ENCODE data around the gene SLC35G4. TPM values are rescaled to one million over a fixed set of nuclear protein-coding genes. Genes with fewer than 3 reads are reported as not detected.
"Not testable (repeated sequence)": the region's sequence is repeated elsewhere in the genome, so short reads cannot be mapped to it uniquely, and the experiment has no call there.

SLC35G4 gene
- not detected for polyA plus RNA-seq (2012; ENCODE audit: insufficient read depth, insufficient read length, low read depth)

DNA sequence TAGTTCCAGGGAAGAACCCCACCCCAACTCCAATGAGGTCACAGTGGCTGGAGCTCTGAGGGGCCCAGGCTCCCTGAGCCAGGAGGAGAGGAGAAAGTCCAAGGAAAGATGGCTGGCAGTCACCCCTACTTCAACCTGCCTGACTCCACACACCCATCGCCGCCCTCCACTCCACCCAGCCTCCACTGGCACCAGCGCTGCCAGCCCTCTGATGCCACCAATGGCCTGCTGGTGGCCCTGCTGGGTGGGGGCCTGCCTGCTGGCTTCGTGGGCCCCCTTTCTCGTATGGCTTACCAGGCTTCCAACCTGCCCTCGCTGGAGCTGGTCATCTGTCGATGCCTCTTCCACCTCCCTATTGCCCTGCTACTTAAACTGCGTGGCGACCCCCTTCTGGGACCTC is at the start of gene SLC35G4:
Gene SLC35G4 (plus strand): TSS at position 109 of the 400 bp plus-strand sequence. CDS start 0 bp downstream, at position 109.
- not testable (repeated sequence) for H3K4me1 ChIP-seq; H3K9me3 ChIP-seq; H3K36me3 ChIP-seq; H3K4me3 ChIP-seq (ENCODE audit: low read depth, low read length); DNase-seq; H3K27me3 ChIP-seq

DNA sequence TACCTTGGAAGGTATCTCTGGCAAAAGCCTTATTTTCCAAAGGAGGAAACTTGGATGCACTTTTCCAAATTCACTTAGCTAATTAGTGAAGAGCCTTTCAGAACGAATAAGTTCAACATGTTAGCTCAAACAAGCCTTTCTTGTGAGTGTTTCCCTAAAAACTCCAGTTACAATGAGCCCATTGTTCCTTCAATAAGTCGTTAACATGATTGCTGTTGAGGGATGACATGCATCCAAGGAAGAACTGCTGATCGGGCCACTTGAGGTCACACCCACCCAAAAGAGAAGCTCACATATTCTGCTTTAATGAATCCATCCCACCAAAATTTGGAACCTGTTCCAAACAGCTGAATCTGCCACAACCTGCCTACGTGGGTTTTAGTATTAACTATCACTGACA is 48.1 kb upstream of the SLC35G4 start:
- H3K27me3 ChIP-seq, result no peaks in the 10 kb centered on the region
- TF ChIP-seq, protein P1, sequence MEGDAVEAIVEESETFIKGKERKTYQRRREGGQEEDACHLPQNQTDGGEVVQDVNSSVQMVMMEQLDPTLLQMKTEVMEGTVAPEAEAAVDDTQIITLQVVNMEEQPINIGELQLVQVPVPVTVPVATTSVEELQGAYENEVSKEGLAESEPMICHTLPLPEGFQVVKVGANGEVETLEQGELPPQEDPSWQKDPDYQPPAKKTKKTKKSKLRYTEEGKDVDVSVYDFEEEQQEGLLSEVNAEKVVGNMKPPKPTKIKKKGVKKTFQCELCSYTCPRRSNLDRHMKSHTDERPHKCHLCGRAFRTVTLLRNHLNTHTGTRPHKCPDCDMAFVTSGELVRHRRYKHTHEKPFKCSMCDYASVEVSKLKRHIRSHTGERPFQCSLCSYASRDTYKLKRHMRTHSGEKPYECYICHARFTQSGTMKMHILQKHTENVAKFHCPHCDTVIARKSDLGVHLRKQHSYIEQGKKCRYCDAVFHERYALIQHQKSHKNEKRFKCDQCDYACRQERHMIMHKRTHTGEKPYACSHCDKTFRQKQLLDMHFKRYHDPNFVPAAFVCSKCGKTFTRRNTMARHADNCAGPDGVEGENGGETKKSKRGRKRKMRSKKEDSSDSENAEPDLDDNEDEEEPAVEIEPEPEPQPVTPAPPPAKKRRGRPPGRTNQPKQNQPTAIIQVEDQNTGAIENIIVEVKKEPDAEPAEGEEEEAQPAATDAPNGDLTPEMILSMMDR (IDR thresholded peaks at IDR 0.05; ENCODE audit: low read depth, low read length), result no peak
- H3K4me1 ChIP-seq, result no peaks in the 10 kb centered on the region
- DNase-seq, result no peak
- H3K9me3 ChIP-seq, result no peaks in the 10 kb centered on the region
- no peak overlapping the region for H3K4me3 ChIP-seq (ENCODE audit: low read depth, low read length)
- H3K36me3 ChIP-seq, result no peaks in the 10 kb centered on the region

DNA sequence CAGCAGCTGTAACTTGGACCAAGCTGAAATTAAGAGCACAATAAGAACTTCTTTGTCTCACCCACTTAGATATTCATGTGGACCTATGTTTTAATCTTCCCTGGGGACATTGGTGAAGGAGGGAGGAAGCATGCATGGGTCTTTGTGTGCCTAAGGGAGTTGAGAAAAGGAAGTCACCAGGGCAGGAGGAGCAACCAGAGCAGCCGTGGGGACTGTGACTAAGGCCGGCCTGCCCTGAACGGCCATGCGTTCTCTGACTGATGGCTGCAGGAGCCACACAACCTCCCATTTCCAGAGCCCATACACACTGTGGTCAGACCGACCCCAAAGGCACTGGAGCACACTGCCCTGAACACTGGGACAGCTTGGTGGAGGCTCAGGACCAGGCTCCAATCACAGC is 43.7 kb upstream of the SLC35G4 start:
- no peak overlapping the region for H3K4me3 ChIP-seq (ENCODE audit: low read depth, low read length)
- no peaks in the 10 kb centered on the region for H3K36me3 ChIP-seq
- TF ChIP-seq, protein P1 (IDR thresholded peaks at IDR 0.05; ENCODE audit: low read depth, low read length), result no peak
- DNase-seq, result no peak
- no peaks in the 10 kb centered on the region for H3K4me1 ChIP-seq
- no peaks in the 10 kb centered on the region for H3K27me3 ChIP-seq
- H3K9me3 ChIP-seq, result no peaks in the 10 kb centered on the region

DNA sequence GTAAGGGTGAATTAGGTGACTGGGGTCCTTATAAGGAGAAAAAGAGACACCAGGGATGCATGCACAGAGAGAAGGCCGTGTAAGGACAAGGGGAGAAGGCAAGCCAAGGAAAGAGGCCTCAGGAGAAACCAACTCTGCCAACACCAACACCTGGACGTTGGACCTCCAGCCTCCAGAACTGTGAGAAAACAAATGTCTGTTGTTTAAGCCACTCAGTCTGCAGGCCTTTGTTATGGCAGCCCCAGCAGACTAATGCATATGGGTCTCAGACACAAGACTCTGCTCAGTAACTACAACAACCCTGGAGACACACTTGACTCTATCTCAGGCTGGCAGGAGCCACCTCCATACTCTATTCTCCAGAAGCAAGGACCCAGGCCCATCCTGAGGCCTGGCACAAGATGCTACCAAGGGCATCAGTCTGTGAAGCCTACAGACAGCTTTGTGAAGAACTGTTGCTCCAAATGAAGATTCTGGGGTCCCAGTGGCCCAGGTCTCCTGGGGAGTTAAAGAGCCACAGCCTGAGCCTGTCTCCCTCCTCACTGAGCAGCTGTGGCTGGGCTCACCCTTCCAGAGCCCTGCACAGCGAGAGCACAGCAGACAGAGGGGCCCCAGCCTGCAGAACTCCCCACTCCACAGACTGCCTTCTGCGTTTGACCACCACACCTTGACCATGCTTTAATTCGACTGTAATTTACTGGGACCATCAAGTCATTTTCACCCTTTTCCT is 43.0 kb upstream of the SLC35G4 start:
- DNase-seq, result no peak
- Histone ChIP-seq H3K4me3 (ENCODE audit: low read depth, low read length) (no peak overlapping the region), H3K9me3 (no peaks in the 10 kb centered on the region), H3K36me3 (no peaks in the 10 kb centered on the region), H3K4me1 (no peaks in the 10 kb centered on the region), H3K27me3 (no peaks in the 10 kb centered on the region)
- TF ChIP-seq, protein P1 (IDR thresholded peaks at IDR 0.05; ENCODE audit: low read depth, low read length), result no peak

DNA sequence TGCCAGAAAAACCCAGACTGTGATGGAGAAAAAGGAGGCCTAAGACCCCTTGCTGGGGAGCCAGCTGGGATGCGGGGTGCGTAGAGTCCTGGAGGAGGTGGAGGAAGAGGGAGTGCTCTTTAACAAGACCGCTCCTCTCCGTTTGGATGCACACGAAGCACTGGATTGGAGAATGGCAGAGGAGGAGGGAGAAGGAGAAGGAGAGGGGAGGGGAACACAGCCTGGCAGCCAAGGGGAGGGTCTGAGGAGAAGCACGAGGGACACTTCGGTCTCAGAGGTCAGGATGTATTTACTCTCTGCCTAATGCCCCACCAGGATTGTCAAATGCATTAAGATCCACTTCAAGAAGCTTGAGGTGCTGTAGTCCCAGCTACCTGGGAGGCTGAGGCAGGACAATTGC is 42.0 kb upstream of the SLC35G4 start:
- H3K4me3 ChIP-seq (ENCODE audit: low read depth, low read length), result no peak overlapping the region
- H3K9me3 ChIP-seq, result no peaks in the 10 kb centered on the region
- TF ChIP-seq, protein P1 (IDR thresholded peaks at IDR 0.05; ENCODE audit: low read depth, low read length), result no peak
- no peak for DNase-seq
- H3K27me3 ChIP-seq, result no peaks in the 10 kb centered on the region
- no peaks in the 10 kb centered on the region for H3K4me1 ChIP-seq
- H3K36me3 ChIP-seq, result no peaks in the 10 kb centered on the region

DNA sequence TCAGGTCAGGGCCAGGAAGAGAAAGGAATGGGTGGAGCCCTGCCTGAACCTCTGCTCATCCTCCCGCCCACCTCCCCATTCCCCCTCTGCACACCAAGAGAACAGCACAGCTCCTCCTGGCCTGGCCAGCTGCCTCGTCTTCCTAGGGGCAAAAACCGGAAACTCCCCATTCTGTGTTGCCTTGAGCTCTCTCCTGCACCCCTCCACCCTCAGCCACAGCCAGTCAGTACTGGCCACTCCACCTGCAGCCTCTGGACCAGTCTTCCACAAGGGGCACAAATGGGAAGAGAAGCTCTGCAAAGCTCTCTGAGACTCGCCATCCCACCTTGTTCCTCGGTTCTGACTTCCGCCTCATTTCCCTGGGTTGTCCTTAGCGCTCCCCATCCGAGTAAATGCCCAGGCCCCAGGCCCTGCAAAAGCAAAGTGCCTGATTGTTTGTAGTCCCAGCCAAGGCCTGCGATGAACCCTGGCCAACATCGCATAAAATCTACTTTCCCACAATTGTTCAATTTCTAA is 39.3 kb upstream of the SLC35G4 start:
- no peak overlapping the region for H3K4me3 ChIP-seq (ENCODE audit: low read depth, low read length)
- H3K4me1 ChIP-seq, result no peaks in the 10 kb centered on the region
- DNase-seq, result no peak
- TF ChIP-seq, protein P1 (IDR thresholded peaks at IDR 0.05; ENCODE audit: low read depth, low read length), result no peak
- no peaks in the 10 kb centered on the region for H3K27me3 ChIP-seq
- no peaks in the 10 kb centered on the region for H3K36me3 ChIP-seq
- no peaks in the 10 kb centered on the region for H3K9me3 ChIP-seq

Measured in BE2C (cell line).